CD14-positive monocyte (primary cell): ENCODE measurements around the gene GPR39. TPM values are rescaled to one million over a fixed set of nuclear protein-coding genes. Genes with fewer than 3 reads are reported as not detected.
A peak's percentile ranks its signal among the peaks of the same experiment; 100 is the strongest.

Experiments used
- DNase-seq, 3 donors: peaks; one replicate each; pipeline ENCODE4 v3.0.0-alpha.2; 2011 to 2022
- H2AFZ ChIP-seq: 2 replicates; pipeline ENCODE4 v1.6.0; 2012; ENCODE audit warnings: mild to moderate bottlenecking, low read depth, low read length, inconsistent platforms; ENCODE audit not compliant: insufficient read depth, poor library complexity, severe bottlenecking
- H3K27ac ChIP-seq, 2 donors: 1 replicate in 1 of 2; 2 replicates in 1 of 2; pipeline ENCODE4 v1.5.1; 2012 to 2013; ENCODE audit warnings: low read length in 2 of 2, control low read depth in 1 of 2, inconsistent platforms in 1 of 2, low read depth in 1 of 2, mild to moderate bottlenecking in 1 of 2
- H3K27me3 ChIP-seq, 2 donors: one replicate each; pipeline versions ENCODE4 v1.6.0 to v1.6.1; 2011 to 2013; ENCODE audit warnings: low read length in 2 of 2; ENCODE audit not compliant: control insufficient read depth in 2 of 2, insufficient read depth in 2 of 2
- H3K36me3 ChIP-seq, 2 donors: replicated peaks in 1 of 2; 1 replicate in 1 of 2; 2 replicates in 1 of 2; pipeline versions ENCODE4 v1.5.1 to v1.6.1; 2012 to 2013; ENCODE audit warnings: low read length in 2 of 2, control low read depth in 1 of 2, inconsistent platforms in 1 of 2, mild to moderate bottlenecking in 1 of 2; ENCODE audit not compliant: insufficient read depth in 2 of 2, control insufficient read depth in 1 of 2
- H3K4me1 ChIP-seq, 2 donors: 1 replicate in 1 of 2; 2 replicates in 1 of 2; pipeline versions ENCODE4 v1.5.1 to v1.6.1; 2012 to 2013; ENCODE audit warnings: low read length in 2 of 2, control low read depth in 1 of 2, inconsistent platforms in 1 of 2, mild to moderate bottlenecking in 1 of 2, moderate library complexity in 1 of 2; ENCODE audit not compliant: insufficient read depth in 2 of 2, control insufficient read depth in 1 of 2
- H3K4me2 ChIP-seq: replicated peaks from 2 replicates; pipeline ENCODE3; 2012; ENCODE audit warnings: low read length, moderate library complexity, mild to moderate bottlenecking; ENCODE audit not compliant: poor library complexity, severe bottlenecking; ENCODE audit errors: extremely low read depth
- H3K4me3 ChIP-seq, 3 experiments: fragments of 200-600 bp in 1 of 3; sonication (generic) in 1 of 3; replicated peaks in 1 of 3; 1 replicate in 2 of 3; 2 replicates in 1 of 3; pipeline ENCODE4 v1.5.1; 2011 to 2013; ENCODE audit warnings: low read length in 3 of 3, mild to moderate bottlenecking in 3 of 3, control low read depth in 2 of 3, low read depth in 2 of 3, inconsistent platforms in 1 of 3, moderate library complexity in 1 of 3
- H3K79me2 ChIP-seq: 2 replicates; pipeline ENCODE4 v1.6.0; 2012; ENCODE audit warnings: mild to moderate bottlenecking, control low read depth, inconsistent platforms, low read length, moderate library complexity; ENCODE audit not compliant: insufficient read depth
- H3K9ac ChIP-seq: 2 replicates; pipeline ENCODE4 v1.6.0; 2017; ENCODE audit warnings: low read length, mild to moderate bottlenecking; ENCODE audit not compliant: insufficient read depth, poor library complexity, severe bottlenecking
- H3K9me3 ChIP-seq, 2 donors: replicated peaks in 1 of 2; 1 replicate in 1 of 2; 2 replicates in 1 of 2; pipeline versions ENCODE4 v1.5.1 to v1.6.1; 2012 to 2013; ENCODE audit warnings: low read length in 2 of 2, control low read depth in 1 of 2; ENCODE audit not compliant: control insufficient read depth in 1 of 2, insufficient read depth in 1 of 2
- H4K20me1 ChIP-seq: 2 replicates; pipeline ENCODE4 v1.6.0; 2012; ENCODE audit warnings: mild to moderate bottlenecking, low read length, control low read depth, moderate library complexity; ENCODE audit not compliant: insufficient read depth
- H3K27ac Mint-ChIP-seq, 7 donors: one replicate each; pipeline ENCODE4 v1.8.0; 2020; ENCODE audit warnings: mild to moderate bottlenecking in 7 of 7, mixed read lengths in 7 of 7, moderate library complexity in 6 of 7, inconsistent platforms in 2 of 7
- H3K27me3 Mint-ChIP-seq, 3 donors: one replicate each; pipeline ENCODE4 v1.8.0; 2021 to 2022; ENCODE audit warnings: low read depth in 3 of 3, mild to moderate bottlenecking in 3 of 3, mixed read lengths in 3 of 3, moderate library complexity in 3 of 3, inconsistent platforms in 1 of 3
- H3K36me3 Mint-ChIP-seq, 2 donors: one replicate each; pipeline ENCODE4 v1.8.0; 2020; ENCODE audit warnings: mixed read lengths in 2 of 2, inconsistent platforms in 1 of 2, mild to moderate bottlenecking in 1 of 2
- H3K4me1 Mint-ChIP-seq: one replicate; pipeline ENCODE4 v1.8.0; 2020; ENCODE audit warnings: mild to moderate bottlenecking, mixed read lengths
- H3K4me3 Mint-ChIP-seq, 2 donors: one replicate each; pipeline ENCODE4 v1.8.0; 2020; ENCODE audit warnings: mild to moderate bottlenecking in 2 of 2, mixed read lengths in 2 of 2, moderate library complexity in 1 of 2
- H3K9me3 Mint-ChIP-seq, 7 donors: one replicate each; pipeline ENCODE4 v1.8.0; 2020 to 2022; ENCODE audit warnings: mixed read lengths in 7 of 7, mild to moderate bottlenecking in 6 of 7, moderate library complexity in 6 of 7, inconsistent platforms in 2 of 7
- WGBS: methylation state at CpG from one replicate; pipeline ENCODE4 v1.1.5; 2013; ENCODE audit warnings: missing lambda C conversion rate; ENCODE audit not compliant: insufficient coverage; 5-methylcytosine and 5-hydroxymethylcytosine counted together
- intact Hi-C, 2 donors: fragments of 100-400 bp; cut with micrococcal nuclease; formaldehyde crosslinking; loops; one replicate each; pipeline versions ENCODE4 v1.15.0 to v1.15.1; 2023
- polyA plus RNA-seq, 3 donors: library from polyadenylated mRNA; depleted of rRNA in 1 of 3; unstranded in 2 of 3; stranded (reverse) in 1 of 3; fragments of 300-500 nt in 2 of 3; fragments of >200 nt in 1 of 3; fragmentation: Illumina TruSeq in 2 of 3; gene quantifications; 1 replicate in 2 of 3; 2 replicates in 1 of 3; pipeline ENCODE4 v1.2.3, GENCODE V29; 2012 to 2021
- TF ChIP-seq, protein P1 (sequence below): fragments of 200-600 bp; IDR thresholded peaks from one replicate; pipeline ENCODE4 v1.8.0; 2022; ENCODE audit warnings: antibody characterized with exemption, mild to moderate bottlenecking

The GPR39 gene
- polyA plus RNA-seq, 3 donors: 0.12 TPM; not detected in 2

DNA sequence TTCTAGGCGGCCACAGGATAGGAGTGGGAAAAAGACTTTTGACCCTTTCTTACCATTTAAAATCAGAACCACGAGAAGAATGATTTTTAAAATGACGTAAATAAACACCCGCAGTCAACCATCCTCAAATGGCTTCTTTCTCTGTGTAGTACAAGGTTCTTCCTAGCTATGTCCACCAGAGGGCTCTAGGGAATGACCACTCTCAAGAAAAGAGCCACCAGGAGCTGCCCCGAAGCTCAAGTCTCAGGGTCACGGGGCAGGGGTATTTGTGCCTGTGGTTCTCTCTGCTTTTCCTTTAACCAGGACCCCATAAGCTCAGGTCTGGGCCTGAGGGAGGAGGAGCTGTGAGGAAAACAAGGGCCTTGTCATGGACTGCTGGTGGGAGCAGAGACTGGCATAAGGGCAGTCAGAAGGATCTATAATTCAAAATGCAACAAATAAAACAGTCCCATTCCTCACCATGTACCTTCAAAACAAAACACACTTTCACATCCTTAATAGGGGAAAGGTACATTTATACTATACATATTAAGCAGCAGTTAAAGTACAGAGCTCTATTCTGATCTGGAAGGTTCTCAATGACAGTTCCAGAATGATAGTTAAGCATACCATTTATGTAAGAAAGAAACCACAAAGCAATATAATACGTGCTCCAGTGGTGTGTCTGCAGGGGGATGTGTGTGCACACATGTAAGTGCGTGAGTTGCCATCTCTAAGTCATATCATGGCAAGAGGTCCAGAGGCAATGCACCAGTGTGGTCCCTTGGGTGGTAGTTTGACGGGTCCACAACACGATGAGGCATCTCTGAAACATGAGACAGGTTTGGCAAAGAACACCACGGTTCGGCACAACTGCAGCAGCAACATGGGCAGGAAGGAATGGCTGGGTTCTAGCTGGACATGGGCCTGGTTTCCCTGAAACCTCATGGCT is 234.8 kb downstream of the GPR39 start:
- WGBS: 95% methylated on average over 8 of the region's 12 CpGs
- H3K36me3 Mint-ChIP-seq: no peaks in the 10 kb centered on the region
- Histone ChIP-seq H3K9me3 (no peaks in the 10 kb centered on the region), H4K20me1 (no peaks in the 10 kb centered on the region), H2AFZ (no peak overlapping the region), H3K4me2 (no peak overlapping the region), H3K79me2 (no peaks in the 10 kb centered on the region), H3K36me3 (no peaks in the 10 kb centered on the region), H3K4me1 (no peaks in the 10 kb centered on the region), H3K27ac (no peak overlapping the region), H3K27me3 (no peaks in the 10 kb centered on the region), H3K4me3 (no peak overlapping the region), H3K9ac (no peak overlapping the region)
- H3K27ac Mint-ChIP-seq: peak overlapping the region in 1 of 7 donors; percentile 37
- TF ChIP-seq, protein P1, sequence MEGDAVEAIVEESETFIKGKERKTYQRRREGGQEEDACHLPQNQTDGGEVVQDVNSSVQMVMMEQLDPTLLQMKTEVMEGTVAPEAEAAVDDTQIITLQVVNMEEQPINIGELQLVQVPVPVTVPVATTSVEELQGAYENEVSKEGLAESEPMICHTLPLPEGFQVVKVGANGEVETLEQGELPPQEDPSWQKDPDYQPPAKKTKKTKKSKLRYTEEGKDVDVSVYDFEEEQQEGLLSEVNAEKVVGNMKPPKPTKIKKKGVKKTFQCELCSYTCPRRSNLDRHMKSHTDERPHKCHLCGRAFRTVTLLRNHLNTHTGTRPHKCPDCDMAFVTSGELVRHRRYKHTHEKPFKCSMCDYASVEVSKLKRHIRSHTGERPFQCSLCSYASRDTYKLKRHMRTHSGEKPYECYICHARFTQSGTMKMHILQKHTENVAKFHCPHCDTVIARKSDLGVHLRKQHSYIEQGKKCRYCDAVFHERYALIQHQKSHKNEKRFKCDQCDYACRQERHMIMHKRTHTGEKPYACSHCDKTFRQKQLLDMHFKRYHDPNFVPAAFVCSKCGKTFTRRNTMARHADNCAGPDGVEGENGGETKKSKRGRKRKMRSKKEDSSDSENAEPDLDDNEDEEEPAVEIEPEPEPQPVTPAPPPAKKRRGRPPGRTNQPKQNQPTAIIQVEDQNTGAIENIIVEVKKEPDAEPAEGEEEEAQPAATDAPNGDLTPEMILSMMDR: peak; percentile 56
- peaks cover 1 to 6% (median 2%) of the 10 kb centered on the region in 3 donors for H3K27me3 Mint-ChIP-seq
- H3K4me3 Mint-ChIP-seq: no peak overlapping the region
- H3K9me3 Mint-ChIP-seq: peaks cover 0 to 2% (median 0%) of the 10 kb centered on the region in 7 donors
- H3K4me1 Mint-ChIP-seq: no peaks in the 10 kb centered on the region
- DNase-seq: no peak
- intact Hi-C loops: no loop called here

DNA sequence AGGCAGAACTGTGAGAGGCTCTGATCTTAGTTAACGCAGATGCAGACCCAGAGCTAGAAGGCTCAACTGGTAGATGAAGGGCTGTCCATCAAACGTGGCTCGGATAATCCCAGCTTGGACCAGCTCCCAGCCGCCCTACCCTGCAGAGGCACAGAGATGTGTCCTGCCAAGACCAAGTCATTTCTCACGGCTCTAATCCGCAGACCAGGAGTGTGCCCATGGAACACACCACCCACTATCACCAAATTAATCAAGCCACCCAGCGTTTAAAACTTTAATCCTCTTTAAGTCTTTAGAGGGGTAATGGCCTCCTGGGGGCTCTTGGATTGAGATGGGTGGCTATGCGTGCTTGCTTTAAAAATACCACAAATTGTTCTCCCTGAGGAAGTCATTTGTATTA is 235.9 kb downstream of the GPR39 start:
- no peaks in the 10 kb centered on the region for H3K36me3 ChIP-seq
- H3K4me2 ChIP-seq: no peak overlapping the region
- no peak overlapping the region for H2AFZ ChIP-seq
- no peaks in the 10 kb centered on the region for H4K20me1 ChIP-seq
- H3K4me1 ChIP-seq: no peaks in the 10 kb centered on the region
- intact Hi-C loops: no loop called here
- peaks cover 1 to 6% (median 2%) of the 10 kb centered on the region in 3 donors for H3K27me3 Mint-ChIP-seq
- no peak overlapping the region for H3K4me3 ChIP-seq
- DNase-seq: no peak
- 93% methylated on average over 4 of the region's 8 CpGs for whole genome bisulfite sequencing
- no peak overlapping the region for H3K4me3 Mint-ChIP-seq
- no peak overlapping the region for H3K27ac Mint-ChIP-seq
- H3K9me3 Mint-ChIP-seq: no peaks in the 10 kb centered on the region
- no peaks in the 10 kb centered on the region for H3K9me3 ChIP-seq
- no peaks in the 10 kb centered on the region for H3K79me2 ChIP-seq
- H3K27me3 ChIP-seq: no peaks in the 10 kb centered on the region
- no peaks in the 10 kb centered on the region for H3K36me3 Mint-ChIP-seq
- TF ChIP-seq, protein P1: no peak
- H3K9ac ChIP-seq: no peak overlapping the region
- H3K4me1 Mint-ChIP-seq: no peaks in the 10 kb centered on the region
- H3K27ac ChIP-seq: no peak overlapping the region
